ENCODE data around the gene TSPAN13. TPM values are rescaled to one million over a fixed set of nuclear protein-coding genes. Genes with fewer than 3 reads are reported as not detected.
A peak's percentile ranks its signal among the peaks of the same experiment; 100 is the strongest.
"Not testable (repeated sequence)": the region's sequence is repeated elsewhere in the genome, so short reads cannot be mapped to it uniquely, and the experiment has no call there.

Gene TSPAN13
- total and polyA plus RNA-seq, 12 donors: 6.8 to 40.1 (median 11.8) TPM

DNA sequence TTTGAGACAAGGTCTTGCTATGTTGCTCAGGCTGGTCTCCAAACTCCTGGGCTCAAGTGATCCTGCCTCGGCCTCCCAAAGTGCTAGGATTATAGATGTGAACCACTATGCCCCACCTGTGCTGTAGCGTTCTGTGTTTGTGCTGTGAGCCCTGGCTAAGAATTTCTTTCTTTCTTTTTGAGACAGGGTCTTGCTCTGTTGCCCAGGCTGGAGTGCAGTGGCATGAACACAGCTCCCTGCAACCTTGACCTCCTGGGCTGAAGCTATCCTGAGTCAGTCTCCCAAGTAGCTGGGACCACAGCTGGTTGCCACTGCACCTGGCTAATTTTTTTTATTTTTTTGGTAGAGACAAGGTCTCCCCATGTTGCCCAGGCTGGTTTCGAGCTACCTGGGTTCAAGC lies 11.4 kb downstream of the TSPAN13 start:
- Histone ChIP-seq H3K4me1 (peaks cover 0 to 19% (median 5%) of the 10 kb centered on the region in 9 donors), H3K27ac (peak overlapping the region; percentile 6 to 89 (median 70)), H3K4me3 (peak overlapping the region in 1 of 10 donors; percentile 9), H3K9me3 (peaks cover 0 to 15% (median 0%) of the 10 kb centered on the region in 11 donors), H3K27me3 (no peaks in the 10 kb centered on the region), H3K36me3 (no peaks in the 10 kb centered on the region)
- TF ChIP-seq, protein P1, sequence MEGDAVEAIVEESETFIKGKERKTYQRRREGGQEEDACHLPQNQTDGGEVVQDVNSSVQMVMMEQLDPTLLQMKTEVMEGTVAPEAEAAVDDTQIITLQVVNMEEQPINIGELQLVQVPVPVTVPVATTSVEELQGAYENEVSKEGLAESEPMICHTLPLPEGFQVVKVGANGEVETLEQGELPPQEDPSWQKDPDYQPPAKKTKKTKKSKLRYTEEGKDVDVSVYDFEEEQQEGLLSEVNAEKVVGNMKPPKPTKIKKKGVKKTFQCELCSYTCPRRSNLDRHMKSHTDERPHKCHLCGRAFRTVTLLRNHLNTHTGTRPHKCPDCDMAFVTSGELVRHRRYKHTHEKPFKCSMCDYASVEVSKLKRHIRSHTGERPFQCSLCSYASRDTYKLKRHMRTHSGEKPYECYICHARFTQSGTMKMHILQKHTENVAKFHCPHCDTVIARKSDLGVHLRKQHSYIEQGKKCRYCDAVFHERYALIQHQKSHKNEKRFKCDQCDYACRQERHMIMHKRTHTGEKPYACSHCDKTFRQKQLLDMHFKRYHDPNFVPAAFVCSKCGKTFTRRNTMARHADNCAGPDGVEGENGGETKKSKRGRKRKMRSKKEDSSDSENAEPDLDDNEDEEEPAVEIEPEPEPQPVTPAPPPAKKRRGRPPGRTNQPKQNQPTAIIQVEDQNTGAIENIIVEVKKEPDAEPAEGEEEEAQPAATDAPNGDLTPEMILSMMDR (IDR thresholded peaks at IDR 0.05): no peak
- intact Hi-C loops (cut with DNase I): no loop called here
- ATAC-seq (no peak), DNase-seq (no peak)
- 94 to 97% methylated on average over 3 of the region's 3 CpGs for WGBS, 2 donors

DNA sequence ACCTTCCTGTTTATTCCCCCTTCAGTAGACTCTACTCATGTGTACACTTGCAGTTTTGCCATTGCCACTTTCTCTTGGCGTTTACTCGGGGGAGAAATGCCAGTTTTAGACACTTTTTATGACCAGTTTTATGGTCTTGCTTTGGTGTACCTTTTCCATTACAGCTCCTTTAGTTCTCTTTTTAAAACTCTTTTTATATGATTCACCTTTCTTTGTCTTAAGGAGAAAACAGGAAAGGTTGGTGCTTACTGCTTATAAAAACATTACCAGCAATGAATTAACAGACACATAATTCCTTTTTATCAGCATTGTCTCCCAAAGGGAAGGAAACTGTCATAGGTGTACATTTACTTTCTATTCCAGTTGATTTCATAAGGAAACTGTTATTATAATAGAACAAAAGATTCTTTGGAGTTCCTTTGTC lies 11.9 kb downstream of the TSPAN13 start:
- Histone ChIP-seq H3K9me3 (peaks cover 0 to 15% (median 0%) of the 10 kb centered on the region in 11 donors), H3K4me1 (peaks cover 0 to 21% (median 5%) of the 10 kb centered on the region in 9 donors), H3K36me3 (no peaks in the 10 kb centered on the region), H3K27me3 (no peaks in the 10 kb centered on the region), H3K4me3 (peak overlapping the region in 1 of 10 donors; percentile 9), H3K27ac (peak overlapping the region in 9 of 10 donors; percentile 52 to 89 (median 70))
- peak in 6 of 8 donors; percentile 29 to 74 (median 64) for ATAC-seq
- TF ChIP-seq, protein P1 (IDR thresholded peaks at IDR 0.05): no peak
- 69 to 80% methylated on average over 2 of the region's 2 CpGs for WGBS, 2 donors
- intact Hi-C loops (cut with DNase I): no loop called here
- DNase-seq: no peak

DNA sequence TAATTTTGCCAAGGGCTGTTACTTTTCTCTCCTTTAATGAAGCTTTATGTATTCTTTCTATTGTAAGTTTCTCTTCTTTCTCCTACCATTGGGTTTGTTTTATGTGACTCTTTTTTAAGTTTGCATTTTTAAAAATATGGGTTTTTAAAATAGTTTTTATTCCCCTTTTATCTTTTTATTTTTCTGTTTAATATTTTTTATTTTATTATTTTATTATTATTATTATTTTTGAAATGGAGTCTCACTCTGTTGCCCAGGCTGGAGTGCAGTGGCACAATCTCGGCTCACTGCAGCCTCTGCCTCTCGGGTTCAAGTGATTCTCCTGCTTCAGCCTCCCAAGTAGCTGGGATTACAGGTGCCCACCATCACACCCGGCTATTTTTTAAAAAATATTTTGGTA lies 16.4 kb downstream of the TSPAN13 start:
- intact Hi-C loops (cut with DNase I); H3K27me3 ChIP-seq; DNase-seq; H3K4me3 ChIP-seq; H3K36me3 ChIP-seq; H3K27ac ChIP-seq; ATAC-seq: not testable (repeated sequence)
- Histone ChIP-seq H3K9me3 (peaks cover 0 to 15% (median 0%) of the 10 kb centered on the region in 11 donors), H3K4me1 (peaks cover 0 to 36% (median 4%) of the 10 kb centered on the region in 9 donors)
- 92 to 96% methylated on average over 3 of the region's 3 CpGs for WGBS, 2 donors

DNA sequence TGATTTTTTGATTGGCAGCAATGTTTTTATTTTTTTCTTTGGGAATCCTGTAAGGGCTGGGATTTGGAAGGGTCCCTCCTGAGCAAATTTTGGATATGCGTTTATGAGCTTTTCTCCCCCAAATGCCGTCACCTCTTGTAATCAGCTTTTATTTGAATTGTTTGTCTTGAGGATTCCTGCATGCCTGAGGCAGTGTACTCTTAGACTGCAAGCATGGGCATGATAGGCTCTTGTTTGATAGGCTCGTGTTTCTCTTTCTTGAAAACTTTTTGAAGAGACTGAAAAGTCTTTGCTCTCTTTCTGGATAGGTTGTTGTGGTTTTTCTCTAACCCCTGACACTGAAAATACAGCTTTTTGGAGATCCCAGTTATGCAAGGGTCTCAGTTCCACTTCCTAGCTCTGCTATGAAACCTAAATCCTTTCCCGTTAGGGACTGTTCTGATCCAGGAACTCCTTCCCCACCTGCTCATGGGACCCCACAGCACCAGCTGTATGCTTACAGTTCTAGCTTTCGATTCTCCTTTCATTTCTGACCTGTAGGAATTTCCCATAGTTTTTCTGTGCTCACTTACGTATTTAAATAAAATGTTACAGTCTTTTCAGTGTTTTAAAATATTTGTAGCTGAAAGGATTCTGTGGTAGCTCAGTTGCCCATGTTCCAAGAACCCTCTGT lies 17.2 kb downstream of the TSPAN13 start:
- Histone ChIP-seq H3K27me3 (no peaks in the 10 kb centered on the region), H3K27ac (peak overlapping the region in 1 of 10 donors; percentile 7), H3K4me1 (peaks cover 0 to 30% (median 0%) of the 10 kb centered on the region in 9 donors), H3K4me3 (no peak overlapping the region), H3K36me3 (no peaks in the 10 kb centered on the region), H3K9me3 (peaks cover 0 to 15% (median 0%) of the 10 kb centered on the region in 11 donors)
- no peak for DNase-seq
- intact Hi-C loops (cut with DNase I): no loop called here
- 83 to 88% methylated on average over 6 of the region's 6 CpGs for WGBS, 2 donors
- TF ChIP-seq, protein P1 (IDR thresholded peaks at IDR 0.05): no peak
- ATAC-seq: no peak

DNA sequence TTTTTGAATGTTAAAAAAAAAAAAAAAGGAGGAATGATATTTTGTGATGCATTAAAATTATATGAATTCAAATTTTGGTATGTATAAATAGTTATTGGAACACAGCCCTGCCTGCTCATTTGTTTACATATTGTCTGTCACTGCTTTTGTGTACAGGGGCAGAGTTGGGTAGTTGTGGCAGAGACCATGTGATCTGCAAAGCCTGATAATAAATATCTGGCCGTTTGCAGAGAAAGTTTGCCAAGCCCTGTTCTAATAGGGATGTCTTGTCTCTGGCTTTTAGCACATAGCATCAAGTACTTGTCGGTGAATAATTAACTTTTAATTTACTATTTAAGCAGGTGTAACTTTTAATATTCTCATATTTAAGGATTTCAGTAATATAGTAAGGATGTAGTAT lies 19.8 kb downstream of the TSPAN13 start:
- Histone ChIP-seq H3K27ac (no peak overlapping the region), H3K27me3 (no peaks in the 10 kb centered on the region), H3K4me1 (peaks cover 0 to 24% (median 0%) of the 10 kb centered on the region in 9 donors), H3K36me3 (peaks cover 0 to 4% (median 0%) of the 10 kb centered on the region in 9 donors), H3K4me3 (no peak overlapping the region), H3K9me3 (peaks cover 0 to 12% (median 0%) of the 10 kb centered on the region in 11 donors)
- no peak for DNase-seq
- no peak for ATAC-seq
- 24 to 37% methylated on average over 2 of the region's 2 CpGs for WGBS, 2 donors
- TF ChIP-seq, protein P1 (IDR thresholded peaks at IDR 0.05): no peak
- intact Hi-C loops (cut with DNase I): no loop called here
